Uterus (tissue), 4 donors: Measurements from ENCODE around the gene SUSD1. TPM values are rescaled to one million over a fixed set of nuclear protein-coding genes. Genes with fewer than 3 reads are reported as not detected.

ENCODE experiments used
- DNase-seq, 2 donors: peaks; one replicate each; pipeline ENCODE4 v3.0.0-alpha.2; 2019 to 2020
- H3K27ac ChIP-seq, 2 donors: fragments of 200-600 bp; sonication (generic); 1 replicate in 1 of 2; 2 replicates in 1 of 2; pipeline ENCODE4 v1.5.1; 2016 to 2018
- H3K27me3 ChIP-seq, 2 donors: fragments of 200-600 bp; sonication (generic); one replicate each; pipeline ENCODE4 v1.5.1; 2018 to 2019; ENCODE audit warnings: control low read depth in 1 of 2
- H3K36me3 ChIP-seq, 2 donors: fragments of 200-600 bp; sonication (generic); one replicate each; pipeline ENCODE4 v1.5.1; 2019; ENCODE audit warnings: control low read depth in 1 of 2
- H3K4me1 ChIP-seq, 2 donors: fragments of 200-600 bp; sonication (generic); one replicate each; pipeline ENCODE4 v1.5.1; 2018 to 2019; ENCODE audit warnings: control low read depth in 1 of 2
- H3K4me3 ChIP-seq, 2 donors: fragments of 200-600 bp; sonication (generic); 1 replicate in 1 of 2; 2 replicates in 1 of 2; pipeline ENCODE4 v1.5.1; 2018 to 2019; ENCODE audit warnings: mild to moderate bottlenecking in 1 of 2
- H3K9me3 ChIP-seq, 2 donors: fragments of 200-600 bp; sonication (generic); one replicate each; pipeline ENCODE4 v1.5.1; 2019; ENCODE audit warnings: control low read depth in 1 of 2
- CTCF ChIP-seq, 4 experiments: fragments of 200-600 bp in 2 of 4; fragments of 450-650 bp in 2 of 4; sonication (generic) in 2 of 4; IDR thresholded peaks; one replicate each; pipeline ENCODE4 v1.5.1; 2016 to 2019; ENCODE audit warnings: antibody characterized with exemption in 4 of 4, mild to moderate bottlenecking in 2 of 4, moderate library complexity in 1 of 4
- POLR2A ChIP-seq, 2 donors: fragments of 450-650 bp; IDR thresholded peaks; one replicate each; pipeline ENCODE4 v1.6.1; 2016; ENCODE audit warnings: antibody characterized with exemption in 2 of 2, mild to moderate bottlenecking in 1 of 2, moderate library complexity in 1 of 2
- intact Hi-C: fragments of 100-400 bp; cut with DNase I; formaldehyde crosslinking; loops from one replicate; pipeline ENCODE4 v1.15.1; 2023; ENCODE audit warnings: low total_unique reads
- total RNA-seq, 4 donors: library from RNA; depleted of rRNA in 3 of 4; stranded (reverse); fragments of >200 nt in 3 of 4; gene quantifications; one replicate each; pipeline versions ENCODE4 v1.1.0 to v1.2.4, GENCODE V29; 2014 to 2023
- donor health status: DM: yes; HTN: yes; CAD: no.

Gene SUSD1
- total RNA-seq, 4 donors from 2014 or later: 2.9 to 22.5 (median 10.0) TPM

- no peak for TF ChIP-seq CTCF (IDR thresholded peaks at IDR 0.05)
- no peak for TF ChIP-seq POLR2A (IDR thresholded peaks at IDR 0.05)
- DNase-seq: no peak
- H3K9me3 ChIP-seq: no peaks in the 10 kb centered on the region
- H3K4me3 ChIP-seq: no peak overlapping the region
- no peaks in the 10 kb centered on the region for H3K27me3 ChIP-seq
- no peak overlapping the region for H3K27ac ChIP-seq
- H3K4me1 ChIP-seq: peaks cover 5 to 12% of the 10 kb centered on the region in 2 donors
- H3K36me3 ChIP-seq: no peaks in the 10 kb centered on the region
- intact Hi-C loops: no loop called here
These were observed 167.4 kb downstream of the SUSD1 start for GRCh38 chr9:112007575-112008240.

GRCh38 chr9:112006361-112007020, 168.6 kb downstream of the SUSD1 start:
- H3K27me3 ChIP-seq: no peaks in the 10 kb centered on the region
- H3K9me3 ChIP-seq: no peaks in the 10 kb centered on the region
- no peaks in the 10 kb centered on the region for H3K36me3 ChIP-seq
- intact Hi-C loops: no loop called here
- TF ChIP-seq POLR2A (IDR thresholded peaks at IDR 0.05): no peak
- TF ChIP-seq CTCF (IDR thresholded peaks at IDR 0.05): no peak
- H3K4me3 ChIP-seq: no peak overlapping the region
- H3K27ac ChIP-seq: no peak overlapping the region
- H3K4me1 ChIP-seq: peaks cover 2 to 6% of the 10 kb centered on the region in 2 donors
- DNase-seq: no peak

- intact Hi-C loops: no loop called here
- Histone ChIP-seq H3K4me1 (peaks cover 0 to under 1% of the 10 kb centered on the region in 2 donors), H3K27me3 (no peaks in the 10 kb centered on the region), H3K27ac (no peak overlapping the region), H3K4me3 (no peak overlapping the region), H3K36me3 (no peaks in the 10 kb centered on the region), H3K9me3 (no peaks in the 10 kb centered on the region)
- TF ChIP-seq POLR2A (IDR thresholded peaks at IDR 0.05) (no peak), CTCF (IDR thresholded peaks at IDR 0.05) (no peak)
- DNase-seq: no peak
These were observed 169.2 kb downstream of the SUSD1 start for GRCh38 chr9:112005939-112006338.

GRCh38 chr9:112003538-112003937, 171.6 kb downstream of the SUSD1 start:
- H3K27me3 ChIP-seq: no peaks in the 10 kb centered on the region
- H3K4me1 ChIP-seq: no peaks in the 10 kb centered on the region
- no peaks in the 10 kb centered on the region for H3K36me3 ChIP-seq
- H3K9me3 ChIP-seq: no peaks in the 10 kb centered on the region
- no peak overlapping the region for H3K4me3 ChIP-seq
- no peak overlapping the region for H3K27ac ChIP-seq
- TF ChIP-seq POLR2A (IDR thresholded peaks at IDR 0.05): no peak
- TF ChIP-seq CTCF (IDR thresholded peaks at IDR 0.05): no peak
- DNase-seq: no peak
- intact Hi-C loops: no loop called here

- Histone ChIP-seq H3K36me3 (no peaks in the 10 kb centered on the region), H3K27me3 (no peaks in the 10 kb centered on the region), H3K9me3 (no peaks in the 10 kb centered on the region), H3K4me1 (no peaks in the 10 kb centered on the region), H3K27ac (no peak overlapping the region), H3K4me3 (no peak overlapping the region)
- intact Hi-C loops: no loop called here
- TF ChIP-seq POLR2A (IDR thresholded peaks at IDR 0.05) (no peak), CTCF (IDR thresholded peaks at IDR 0.05) (no peak)
- DNase-seq: no peak
These were observed 172.1 kb downstream of the SUSD1 start for GRCh38 chr9:112002847-112003457.
